KOPT-K1 (cell line): ENCODE data around the gene TMPRSS5.
"Not testable (repeated sequence)": the region's sequence is repeated elsewhere in the genome, so short reads cannot be mapped to it uniquely, and the experiment has no call there.

ENCODE experiments used
- H3K27ac ChIP-seq: fragments of 200-600 bp; sonication (generic); 2 replicates; pipeline ENCODE4 v1.5.1; 2016; ENCODE audit warnings: antibody characterized with exemption, mild to moderate bottlenecking, low read depth, low read length; ENCODE audit not compliant: poor library complexity, severe bottlenecking
- H3K36me3 ChIP-seq: fragments of 200-600 bp; sonication (generic); 2 replicates; pipeline ENCODE4 v1.5.1; 2017; ENCODE audit warnings: antibody characterized with exemption, mild to moderate bottlenecking, low read length, moderate library complexity; ENCODE audit not compliant: insufficient read depth
- H3K9me3 ChIP-seq: fragments of 200-600 bp; sonication (generic); 2 replicates; pipeline ENCODE4 v1.5.1; 2017; ENCODE audit warnings: antibody characterized with exemption, low read length, mild to moderate bottlenecking; ENCODE audit not compliant: insufficient read depth, poor library complexity, severe bottlenecking

Gene TMPRSS5

GRCh38 chr11:113684496-113684895 is 21.6 kb downstream of the TMPRSS5 start:
- no peaks in the 10 kb centered on the region for H3K9me3 ChIP-seq
- no peaks in the 10 kb centered on the region for H3K36me3 ChIP-seq
- no peak overlapping the region for H3K27ac ChIP-seq

- H3K9me3 ChIP-seq: no peaks in the 10 kb centered on the region
- no peak overlapping the region for H3K27ac ChIP-seq
- H3K36me3 ChIP-seq: no peaks in the 10 kb centered on the region
Measured at GRCh38 chr11:113683481-113684046, 22.5 kb downstream of the TMPRSS5 start.

- Histone ChIP-seq H3K36me3 (no peaks in the 10 kb centered on the region), H3K9me3 (no peaks in the 10 kb centered on the region), H3K27ac (no peak overlapping the region)
Measured at GRCh38 chr11:113681711-113682413, 24.2 kb downstream of the TMPRSS5 start.

GRCh38 chr11:113681282-113681681 is 24.8 kb downstream of the TMPRSS5 start:
- Histone ChIP-seq H3K36me3 (no peaks in the 10 kb centered on the region), H3K27ac (no peak overlapping the region)

GRCh38 chr11:113677685-113678084 is 28.4 kb downstream of the TMPRSS5 start:
- Histone ChIP-seq H3K36me3 (no peaks in the 10 kb centered on the region), H3K27ac (no peak overlapping the region), H3K9me3 (no peaks in the 10 kb centered on the region)

More at GRCh38 chr11:113681282-113681681, 24.8 kb downstream of the TMPRSS5 start:
- H3K9me3 ChIP-seq: no peaks in the 10 kb centered on the region

GRCh38 chr11:113675565-113675964 is 30.5 kb downstream of the TMPRSS5 start:
- Histone ChIP-seq H3K36me3 (no peaks in the 10 kb centered on the region), H3K9me3 (no peaks in the 10 kb centered on the region), H3K27ac (no peak overlapping the region)

GRCh38 chr11:113675003-113675561 is 31.0 kb downstream of the TMPRSS5 start:
- Histone ChIP-seq H3K27ac (no peak overlapping the region), H3K9me3 (no peaks in the 10 kb centered on the region), H3K36me3 (no peaks in the 10 kb centered on the region)

GRCh38 chr11:113674397-113674685 is 31.8 kb downstream of the TMPRSS5 start:
- Histone ChIP-seq H3K9me3 (no peaks in the 10 kb centered on the region), H3K36me3 (no peaks in the 10 kb centered on the region), H3K27ac (no peak overlapping the region)

GRCh38 chr11:113673550-113674396 is 32.3 kb downstream of the TMPRSS5 start:
- Histone ChIP-seq H3K9me3 (no peaks in the 10 kb centered on the region), H3K27ac (no peak overlapping the region), H3K36me3 (no peaks in the 10 kb centered on the region)

GRCh38 chr11:113671914-113672313 is 34.2 kb downstream of the TMPRSS5 start:
- not testable (repeated sequence) for H3K9me3 ChIP-seq, H3K36me3 ChIP-seq, H3K27ac ChIP-seq

GRCh38 chr11:113670831-113671215 is 35.3 kb downstream of the TMPRSS5 start:
- Histone ChIP-seq H3K36me3 (no peaks in the 10 kb centered on the region), H3K9me3 (peaks cover 7% of the 10 kb centered on the region), H3K27ac (no peak overlapping the region)

- Histone ChIP-seq H3K9me3 (peaks cover 7% of the 10 kb centered on the region), H3K27ac (no peak overlapping the region), H3K36me3 (no peaks in the 10 kb centered on the region)
Measured at GRCh38 chr11:113670149-113670830, 35.8 kb downstream of the TMPRSS5 start.

- H3K36me3 ChIP-seq: no peaks in the 10 kb centered on the region
- no peak overlapping the region for H3K27ac ChIP-seq
- H3K9me3 ChIP-seq: peaks cover 7% of the 10 kb centered on the region
Measured at GRCh38 chr11:113668255-113668654, 37.9 kb downstream of the TMPRSS5 start.

GRCh38 chr11:113667801-113668200 is 38.3 kb downstream of the TMPRSS5 start:
- no peaks in the 10 kb centered on the region for H3K36me3 ChIP-seq
- H3K9me3 ChIP-seq: peaks cover 7% of the 10 kb centered on the region
- no peak overlapping the region for H3K27ac ChIP-seq

- H3K9me3 ChIP-seq: peaks cover 7% of the 10 kb centered on the region
- H3K27ac ChIP-seq: no peak overlapping the region
- no peaks in the 10 kb centered on the region for H3K36me3 ChIP-seq
Measured at GRCh38 chr11:113666584-113666983, 39.5 kb downstream of the TMPRSS5 start.
